Nephron (organoid): ENCODE measurements around the gene MARCHF3.

Source experiments
- H3K27ac Mint-ChIP-seq, 3 experiments: 2 replicates each; pipeline ENCODE4 v1.8.0; 2020; ENCODE audit warnings: mixed read lengths in 3 of 3, mild to moderate bottlenecking in 2 of 3, moderate library complexity in 1 of 3
- H3K27me3 Mint-ChIP-seq: 2 replicates; pipeline ENCODE4 v1.8.0; 2021; ENCODE audit warnings: low read depth, mild to moderate bottlenecking, moderate library complexity, mixed read lengths
- H3K36me3 Mint-ChIP-seq: 2 replicates; pipeline ENCODE4 v1.8.0; 2020; ENCODE audit warnings: low read depth, mixed read lengths
- H3K4me1 Mint-ChIP-seq: 2 replicates; pipeline ENCODE4 v1.8.0; 2020; ENCODE audit warnings: mixed read lengths
- H3K4me3 Mint-ChIP-seq, 3 experiments: 2 replicates each; pipeline ENCODE4 v1.8.0; 2020; ENCODE audit warnings: mild to moderate bottlenecking in 3 of 3, mixed read lengths in 3 of 3, moderate library complexity in 2 of 3
- H3K9me3 Mint-ChIP-seq: 2 replicates; pipeline ENCODE4 v1.8.0; 2020; ENCODE audit warnings: mixed read lengths
- TF ChIP-seq, protein P1 (sequence below), 3 experiments: fragments of 200-600 bp; sonication (generic); IDR thresholded peaks; one replicate each; pipeline ENCODE4 v1.5.0; 2021; ENCODE audit warnings: antibody characterized with exemption in 3 of 3; ENCODE audit not compliant: unreplicated experiment in 3 of 3

The MARCHF3 gene

DNA sequence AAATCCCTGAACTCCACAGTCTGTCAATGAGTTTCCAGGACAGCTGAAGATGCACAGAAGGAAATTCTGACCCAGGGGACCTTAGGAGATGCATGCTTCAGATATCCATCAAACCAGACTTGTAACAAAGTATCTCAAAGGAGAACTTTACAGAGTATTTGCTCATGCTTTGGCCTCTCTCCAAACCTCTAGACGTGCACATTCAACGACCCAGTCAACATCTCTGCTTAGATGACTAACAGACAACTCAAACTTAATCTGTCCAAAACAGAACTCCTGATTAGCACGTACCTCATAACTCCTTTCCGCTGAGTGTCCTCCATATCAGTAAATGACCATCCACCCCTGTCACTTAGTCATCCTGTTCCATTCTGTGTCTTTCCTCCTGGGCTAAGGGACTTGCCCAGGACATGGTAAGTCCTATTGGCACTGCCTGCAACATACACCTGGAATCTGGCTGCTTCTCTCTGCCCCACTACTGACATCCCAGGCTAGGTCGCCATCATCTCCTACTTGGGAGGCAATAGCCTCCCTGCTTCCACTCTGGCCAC lies 146.0 kb downstream of the MARCHF3 start:
- Mint-ChIP-seq H3K27ac (peak overlapping the region; percentile 13 to 51 (median 50)), H3K36me3 (peaks cover 4% of the 10 kb centered on the region), H3K9me3 (peaks cover 4% of the 10 kb centered on the region), H3K4me1 (peaks cover 26% of the 10 kb centered on the region), H3K27me3 (no peaks in the 10 kb centered on the region), H3K4me3 (no peak overlapping the region)
- TF ChIP-seq, protein P1, sequence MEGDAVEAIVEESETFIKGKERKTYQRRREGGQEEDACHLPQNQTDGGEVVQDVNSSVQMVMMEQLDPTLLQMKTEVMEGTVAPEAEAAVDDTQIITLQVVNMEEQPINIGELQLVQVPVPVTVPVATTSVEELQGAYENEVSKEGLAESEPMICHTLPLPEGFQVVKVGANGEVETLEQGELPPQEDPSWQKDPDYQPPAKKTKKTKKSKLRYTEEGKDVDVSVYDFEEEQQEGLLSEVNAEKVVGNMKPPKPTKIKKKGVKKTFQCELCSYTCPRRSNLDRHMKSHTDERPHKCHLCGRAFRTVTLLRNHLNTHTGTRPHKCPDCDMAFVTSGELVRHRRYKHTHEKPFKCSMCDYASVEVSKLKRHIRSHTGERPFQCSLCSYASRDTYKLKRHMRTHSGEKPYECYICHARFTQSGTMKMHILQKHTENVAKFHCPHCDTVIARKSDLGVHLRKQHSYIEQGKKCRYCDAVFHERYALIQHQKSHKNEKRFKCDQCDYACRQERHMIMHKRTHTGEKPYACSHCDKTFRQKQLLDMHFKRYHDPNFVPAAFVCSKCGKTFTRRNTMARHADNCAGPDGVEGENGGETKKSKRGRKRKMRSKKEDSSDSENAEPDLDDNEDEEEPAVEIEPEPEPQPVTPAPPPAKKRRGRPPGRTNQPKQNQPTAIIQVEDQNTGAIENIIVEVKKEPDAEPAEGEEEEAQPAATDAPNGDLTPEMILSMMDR (IDR thresholded peaks at IDR 0.05; ENCODE audit: unreplicated experiment in 3 of 3): no peak

GRCh38 chr5:126883564-126884245 lies 146.7 kb downstream of the MARCHF3 start:
- Mint-ChIP-seq H3K27me3 (no peaks in the 10 kb centered on the region), H3K4me1 (peaks cover 26% of the 10 kb centered on the region), H3K36me3 (no peaks in the 10 kb centered on the region), H3K27ac (peak overlapping the region; percentile 13 to 51 (median 50)), H3K9me3 (no peaks in the 10 kb centered on the region), H3K4me3 (no peak overlapping the region)
- TF ChIP-seq, protein P1 (IDR thresholded peaks at IDR 0.05; ENCODE audit: unreplicated experiment in 3 of 3): no peak

- Mint-ChIP-seq H3K36me3 (no peaks in the 10 kb centered on the region), H3K27me3 (no peaks in the 10 kb centered on the region), H3K27ac (no peak overlapping the region), H3K4me1 (peaks cover 35% of the 10 kb centered on the region), H3K4me3 (no peak overlapping the region), H3K9me3 (no peaks in the 10 kb centered on the region)
- TF ChIP-seq, protein P1 (IDR thresholded peaks at IDR 0.05; ENCODE audit: unreplicated experiment in 3 of 3): no peak
Measured at GRCh38 chr5:126881821-126882600, 148.3 kb downstream of the MARCHF3 start.

DNA sequence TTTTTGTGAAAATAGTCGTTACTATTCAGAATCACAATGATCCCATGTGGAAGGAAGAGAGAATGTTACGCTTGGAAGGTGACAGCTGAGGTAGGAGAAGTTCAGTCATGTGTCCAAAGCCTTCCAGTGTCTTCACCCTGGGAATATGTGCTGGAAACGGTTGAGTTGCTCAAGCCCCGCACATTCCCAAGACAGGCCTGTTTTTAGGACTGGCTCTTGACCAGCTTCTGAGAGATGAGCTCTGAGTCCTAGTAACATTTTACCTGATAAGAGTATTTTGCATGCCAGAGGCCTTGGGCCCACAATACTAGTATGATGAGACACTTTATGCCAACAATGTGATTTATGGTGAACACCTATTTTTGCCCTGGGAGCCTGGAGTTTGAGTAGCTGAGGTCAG lies 151.7 kb downstream of the MARCHF3 start:
- Mint-ChIP-seq H3K36me3 (no peaks in the 10 kb centered on the region), H3K9me3 (no peaks in the 10 kb centered on the region), H3K4me3 (no peak overlapping the region), H3K27me3 (no peaks in the 10 kb centered on the region), H3K4me1 (peaks cover 39% of the 10 kb centered on the region), H3K27ac (peak overlapping the region in 1 of 3 experiments; percentile 65)
- TF ChIP-seq, protein P1 (IDR thresholded peaks at IDR 0.05; ENCODE audit: unreplicated experiment in 3 of 3): no peak

DNA sequence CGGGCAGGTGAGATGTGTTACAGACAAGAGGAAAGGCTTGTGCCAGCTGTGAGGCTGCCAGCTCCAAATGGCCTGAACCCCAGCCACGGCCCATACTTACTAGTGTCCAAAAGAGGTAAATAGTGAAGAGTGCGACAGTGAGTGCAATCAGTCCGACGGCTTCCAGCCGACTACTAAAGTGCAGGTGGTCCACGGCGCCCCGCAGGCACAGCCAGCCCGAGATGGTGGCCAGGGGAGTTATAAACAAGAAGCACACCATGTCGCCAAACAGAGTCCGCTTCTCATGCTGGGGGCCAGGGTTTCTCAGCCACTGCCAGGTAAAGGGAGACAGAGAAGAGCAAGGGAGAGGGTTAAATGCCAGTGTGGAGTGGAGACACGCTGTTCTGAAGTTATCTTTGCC lies 152.3 kb downstream of the MARCHF3 start:
- TF ChIP-seq, protein P1 (IDR thresholded peaks at IDR 0.05; ENCODE audit: unreplicated experiment in 3 of 3): no peak
- H3K4me3 Mint-ChIP-seq: no peak overlapping the region
- peak overlapping the region; percentile 57 to 82 (median 65) for H3K27ac Mint-ChIP-seq
- no peaks in the 10 kb centered on the region for H3K9me3 Mint-ChIP-seq
- no peaks in the 10 kb centered on the region for H3K36me3 Mint-ChIP-seq
- no peaks in the 10 kb centered on the region for H3K27me3 Mint-ChIP-seq
- H3K4me1 Mint-ChIP-seq: peaks cover 44% of the 10 kb centered on the region
